Stimulated activated naive CD4-positive, alpha-beta T cell (primary cell): ENCODE measurements around the gene HELZ2.
"Not testable (repeated sequence)": the region's sequence is repeated elsewhere in the genome, so short reads cannot be mapped to it uniquely, and the experiment has no call there.

ENCODE experiments used
- DNase-seq, 6 experiments: peaks; one replicate each; lab custom pipeline; 2025; lab: John Stamatoyannopoulos, UW

HELZ2 gene

GRCh38 chr20:63566395-63567135 is 7.5 kb downstream of the HELZ2 start:
- no peak for DNase-seq

- no peak for DNase-seq
These were observed 8.2 kb downstream of the HELZ2 start for GRCh38 chr20:63565699-63566335.

GRCh38 chr20:63565021-63565698 is 8.9 kb downstream of the HELZ2 start:
- no peak for DNase-seq

GRCh38 chr20:63564036-63564810 is 9.8 kb downstream of the HELZ2 start:
- no peak for DNase-seq

GRCh38 chr20:63563225-63563935 is 10.7 kb downstream of the HELZ2 start:
- no peak for DNase-seq

- no peak for DNase-seq
These were observed 11.4 kb downstream of the HELZ2 start for GRCh38 chr20:63562461-63563224.

GRCh38 chr20:63561624-63562396 is 12.2 kb downstream of the HELZ2 start:
- no peak for DNase-seq

GRCh38 chr20:63560856-63561609 is 13.0 kb downstream of the HELZ2 start:
- no peak for DNase-seq

- DNase-seq = no peak
These were observed 13.7 kb downstream of the HELZ2 start for GRCh38 chr20:63560333-63560805.

GRCh38 chr20:63559485-63560332 is 14.3 kb downstream of the HELZ2 start:
- not testable (repeated sequence) for DNase-seq

GRCh38 chr20:63558804-63559484 is 15.1 kb downstream of the HELZ2 start:
- DNase-seq = no peak

- DNase-seq = no peak
These were observed 16.6 kb downstream of the HELZ2 start for GRCh38 chr20:63557481-63557891.

- no peak for DNase-seq
These were observed 17.1 kb downstream of the HELZ2 start for GRCh38 chr20:63556873-63557478.

GRCh38 chr20:63555661-63556381 is 18.2 kb downstream of the HELZ2 start:
- DNase-seq = no peak

GRCh38 chr20:63554361-63555278 is 19.4 kb downstream of the HELZ2 start:
- DNase-seq = peak in 2 of 6 experiments; percentile 37 to 42
